Esophagus muscularis mucosa (tissue), 4 donors: Measurements from ENCODE around the gene ENDOD1. TPM values are rescaled to one million over a fixed set of nuclear protein-coding genes. Genes with fewer than 3 reads are reported as not detected.

ENCODE experiments used
- DNase-seq: peaks from one replicate; pipeline ENCODE4 v3.0.0-alpha.2; 2017; ENCODE audit errors: extremely low spot score
- H3K27ac ChIP-seq, 4 donors: fragments of 200-600 bp; sonication (generic); replicated peaks in 1 of 4; 1 replicate in 3 of 4; 2 replicates in 1 of 4; pipeline ENCODE4 v1.5.1; 2016 to 2019; ENCODE audit warnings: mild to moderate bottlenecking in 1 of 4
- H3K27me3 ChIP-seq, 4 donors: fragments of 200-600 bp; sonication (generic); one replicate each; pipeline versions ENCODE4 v1.5.1 to v1.6.0; 2016 to 2019
- H3K36me3 ChIP-seq, 4 donors: fragments of 200-600 bp; sonication (generic); one replicate each; pipeline ENCODE4 v1.5.1; 2016 to 2019
- H3K4me1 ChIP-seq, 4 donors: fragments of 200-600 bp; sonication (generic); one replicate each; pipeline ENCODE4 v1.5.1; 2016 to 2019
- H3K4me3 ChIP-seq, 4 donors: fragments of 200-600 bp; sonication (generic); 1 replicate in 2 of 4; 2 replicates in 2 of 4; pipeline ENCODE4 v1.5.1; 2016 to 2019; ENCODE audit warnings: mild to moderate bottlenecking in 4 of 4, moderate library complexity in 1 of 4
- H3K9me3 ChIP-seq, 4 donors: fragments of 200-600 bp; sonication (generic); 1 replicate in 3 of 4; 2 replicates in 1 of 4; pipeline ENCODE4 v1.5.1; 2016 to 2019
- CTCF ChIP-seq, 3 experiments: fragments of 200-600 bp in 2 of 3; fragments of 450-650 bp in 1 of 3; sonication (generic) in 2 of 3; IDR thresholded peaks; one replicate each; pipeline ENCODE4 v1.5.1; 2017 to 2019; ENCODE audit warnings: antibody characterized with exemption in 3 of 3, mild to moderate bottlenecking in 2 of 3, moderate library complexity in 1 of 3
- EP300 ChIP-seq: sonication (generic); formaldehyde crosslinking; IDR thresholded peaks from one replicate; pipeline ENCODE4 v1.6.1; 2017; ENCODE audit warnings: antibody characterized with exemption
- POLR2A ChIP-seq: fragments of 450-650 bp; IDR thresholded peaks from one replicate; pipeline ENCODE4 v1.6.1; 2017; ENCODE audit warnings: antibody characterized with exemption, moderate library complexity, mild to moderate bottlenecking, low read depth
- POLR2AphosphoS5 ChIP-seq, 2 donors: sonication (generic); formaldehyde crosslinking; IDR thresholded peaks; one replicate each; pipeline ENCODE4 v1.6.1; 2017; ENCODE audit warnings: antibody characterized with exemption in 2 of 2
- WGBS: methylation state at CpG from one replicate; pipeline ENCODE4 v1.1.5; 2018; 5-methylcytosine and 5-hydroxymethylcytosine counted together
- intact Hi-C: fragments of 100-400 bp; cut with DNase I; formaldehyde crosslinking; loops from one replicate; pipeline ENCODE4 v1.15.1; 2023
- total RNA-seq, 4 donors: library from RNA; depleted of rRNA; stranded (reverse); fragments of >200 nt; gene quantifications; one replicate each; pipeline versions ENCODE4 v1.1.0 to v1.2.1, GENCODE V29; 2016

ENDOD1 gene
- total RNA-seq, 4 donors from 2014 or later = 37.6 to 43.2 (median 41.0) TPM

GRCh38 chr11:95057959-95058358 lies 31.7 kb upstream of the ENDOD1 start:
- Histone ChIP-seq H3K27ac (no peak overlapping the region), H3K36me3 (no peaks in the 10 kb centered on the region), H3K27me3 (peaks cover 0 to 19% (median 3%) of the 10 kb centered on the region in 4 donors), H3K9me3 (no peaks in the 10 kb centered on the region), H3K4me1 (no peaks in the 10 kb centered on the region), H3K4me3 (no peak overlapping the region)
- TF ChIP-seq POLR2AphosphoS5 (IDR thresholded peaks at IDR 0.05) (no peak), EP300 (no peak), POLR2A (no peak), CTCF (IDR thresholded peaks at IDR 0.05) (no peak)
- WGBS = 96% methylated on average over 7 of the region's 8 CpGs
- intact Hi-C loops = no loop called here
- DNase-seq = peak; percentile 53

DNA sequence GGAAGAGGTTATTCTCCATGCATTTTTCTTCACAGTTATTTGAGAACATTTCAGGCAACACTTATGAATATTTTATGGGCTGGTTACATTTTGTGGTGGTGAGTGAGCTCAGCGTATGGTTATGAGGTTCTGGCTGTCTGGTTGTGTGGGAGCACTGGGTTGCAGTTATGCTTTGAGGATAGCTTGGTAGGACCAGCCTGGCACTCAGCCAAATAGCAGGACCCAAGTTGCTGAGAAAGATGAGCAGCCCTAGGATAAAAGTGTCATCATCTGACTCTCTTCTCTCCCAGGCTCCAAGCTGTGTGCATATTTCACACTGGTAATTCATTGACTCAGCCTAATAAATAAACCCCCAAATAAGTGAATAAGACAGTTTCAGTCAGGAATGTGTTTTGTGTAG lies 31.0 kb upstream of the ENDOD1 start:
- DNase-seq = peak; percentile 42
- intact Hi-C loops = no loop called here
- no peak overlapping the region for H3K4me3 ChIP-seq
- WGBS = 73% methylated on average over 1 of the region's 1 CpG
- H3K9me3 ChIP-seq = no peaks in the 10 kb centered on the region
- no peaks in the 10 kb centered on the region for H3K36me3 ChIP-seq
- TF ChIP-seq EP300 (no peak), POLR2AphosphoS5 (IDR thresholded peaks at IDR 0.05) (no peak), CTCF (IDR thresholded peaks at IDR 0.05) (no peak), POLR2A (no peak)
- H3K27me3 ChIP-seq = peaks cover 0 to 12% (median 3%) of the 10 kb centered on the region in 4 donors
- H3K4me1 ChIP-seq = no peaks in the 10 kb centered on the region
- H3K27ac ChIP-seq = no peak overlapping the region

DNA sequence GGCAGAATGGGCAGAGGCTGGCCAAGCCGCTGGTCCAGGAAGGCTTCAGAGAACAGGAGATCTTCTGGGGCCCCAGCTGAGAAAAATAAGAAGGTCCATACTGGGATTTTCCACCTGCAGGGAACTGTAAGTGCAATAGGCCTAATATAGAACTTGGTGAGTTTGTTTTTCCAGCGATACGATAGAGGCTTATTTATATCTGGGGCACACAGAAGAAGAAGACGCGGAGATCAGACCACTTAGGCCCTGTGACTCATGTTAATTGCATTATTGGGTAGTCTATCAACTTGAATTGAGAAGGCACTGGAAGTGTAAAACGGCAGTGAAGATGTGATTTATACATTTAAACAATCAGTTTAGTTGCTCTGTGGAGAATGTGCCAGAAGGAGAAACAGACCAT lies 30.6 kb upstream of the ENDOD1 start:
- H3K4me3 ChIP-seq = no peak overlapping the region
- no peak overlapping the region for H3K27ac ChIP-seq
- peaks cover 0 to 8% (median 3%) of the 10 kb centered on the region in 4 donors for H3K27me3 ChIP-seq
- TF ChIP-seq EP300 (no peak), POLR2AphosphoS5 (IDR thresholded peaks at IDR 0.05) (no peak), CTCF (IDR thresholded peaks at IDR 0.05) (no peak), POLR2A (no peak)
- WGBS = 85% methylated on average over 6 of the region's 6 CpGs
- H3K36me3 ChIP-seq = no peaks in the 10 kb centered on the region
- no peaks in the 10 kb centered on the region for H3K9me3 ChIP-seq
- DNase-seq = peak; percentile 53
- intact Hi-C loops = no loop called here
- no peaks in the 10 kb centered on the region for H3K4me1 ChIP-seq

DNA sequence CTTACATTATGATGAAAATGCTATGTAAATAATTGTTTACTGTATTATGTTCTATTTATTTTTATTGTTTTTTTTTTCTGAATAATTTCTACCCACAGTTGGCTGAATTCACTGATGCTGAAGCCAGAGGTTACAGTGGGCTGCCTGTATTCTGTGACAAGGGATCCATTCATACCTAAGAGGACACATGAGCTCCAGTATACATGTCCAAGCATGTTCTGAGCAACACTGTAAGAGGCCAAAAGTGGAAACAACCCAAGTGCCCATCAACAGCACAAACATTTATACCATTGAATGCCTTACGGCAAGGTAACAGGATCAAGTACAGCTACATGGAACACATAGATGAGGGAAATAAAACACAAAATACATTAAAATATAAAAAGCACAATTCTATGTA lies 24.3 kb upstream of the ENDOD1 start:
- H3K27me3 ChIP-seq = peaks cover 0 to 7% (median 0%) of the 10 kb centered on the region in 4 donors
- intact Hi-C loops = loop anchor here (5.0 kb wide), 2 partner anchors 637 to 702 kb away; no protein-coding TSS in a partner anchor
- DNase-seq = no peak
- no peaks in the 10 kb centered on the region for H3K36me3 ChIP-seq
- no peak overlapping the region for H3K27ac ChIP-seq
- no peak overlapping the region for H3K4me3 ChIP-seq
- peaks cover 11 to 22% (median 21%) of the 10 kb centered on the region in 4 donors for H3K4me1 ChIP-seq
- no peaks in the 10 kb centered on the region for H3K9me3 ChIP-seq
- TF ChIP-seq CTCF (IDR thresholded peaks at IDR 0.05) = no peak
- TF ChIP-seq EP300 = no peak
- no peak for TF ChIP-seq POLR2A
- no peak for TF ChIP-seq POLR2AphosphoS5 (IDR thresholded peaks at IDR 0.05)
- WGBS = 96% methylated on average over 1 of the region's 1 CpG

- intact Hi-C loops = loop anchor here (5.0 kb wide), 2 partner anchors 636 to 701 kb away; no protein-coding TSS in a partner anchor
- Histone ChIP-seq H3K27ac (peak within 1 kb of the TSS; percentile 97 to 98 (median 98)), H3K9me3 (no peaks in the 10 kb centered on the region), H3K4me3 (peak within 1 kb of the TSS; percentile 78 to 89 (median 84)), H3K36me3 (peaks cover 0 to 5% (median 0%) of the 10 kb centered on the region in 4 donors), H3K27me3 (peaks cover 0 to 7% (median 0%) of the 10 kb centered on the region in 4 donors), H3K4me1 (peaks cover 11 to 28% (median 26%) of the 10 kb centered on the region in 4 donors)
- 0% methylated on average over 4 of the region's 4 CpGs for WGBS
- no peak for TF ChIP-seq EP300
- TF ChIP-seq POLR2A = no peak
- no peak for DNase-seq
Observed at GRCh38 chr11:95066716-95067038, 23.0 kb upstream of the ENDOD1 start, which contains the start of gene SRSF8. Gene SRSF8 (plus strand): TSS chr11:95066919. CDS start chr11:95067227, 308 bp downstream.
